A673 (cell line): ENCODE data around the gene POLN. TPM values are rescaled to one million over a fixed set of nuclear protein-coding genes. Genes with fewer than 3 reads are reported as not detected.

Experiments used
- BruUV-seq: library from RNA; stranded (reverse); fragments of 400-500 nt; replicated peaks from 2 replicates; lab custom pipeline; 2021; lab: Mats Ljungman, UMichigan
- CTCF ChIA-PET: fragments of 300-600 bp; sonication (Branson Sonifier 250); formaldehyde crosslinking; loops from one replicate; lab custom pipeline; 2022; ENCODE audit warnings: antibody characterized with exemption; lab: Charles Lee
- POLR2A ChIA-PET: fragments of 300-600 bp; sonication (Branson Sonifier 250); formaldehyde crosslinking; loops from one replicate; lab custom pipeline; 2022; ENCODE audit warnings: antibody characterized with exemption; ENCODE audit not compliant: low non-redundant PET; lab: Charles Lee
- DNase-seq: peaks from one replicate; pipeline ENCODE4 v3.0.0-alpha.2; 2015; ENCODE audit warnings: low spot score
- H3K27ac ChIP-seq: fragments of 200-600 bp; sonication (generic); 2 replicates; pipeline ENCODE4 v1.5.1; 2016; ENCODE audit warnings: mixed run types, low read depth, mild to moderate bottlenecking, mixed read lengths, antibody characterized with exemption, low read length; ENCODE audit not compliant: poor library complexity, severe bottlenecking
- H3K27me3 ChIP-seq: fragments of 200-600 bp; sonication (generic); replicated peaks from 2 replicates; pipeline ENCODE4 v1.6.1; 2017; ENCODE audit warnings: mixed run types, low read depth, mild to moderate bottlenecking, mixed read lengths, antibody characterized with exemption, low read length; ENCODE audit not compliant: insufficient read depth, poor library complexity
- H3K36me3 ChIP-seq: fragments of 200-600 bp; sonication (generic); 2 replicates; pipeline ENCODE4 v1.6.1; 2016; ENCODE audit warnings: mixed run types, mild to moderate bottlenecking, mixed read lengths, antibody characterized with exemption, low read length; ENCODE audit not compliant: insufficient read depth, poor library complexity, severe bottlenecking
- H3K4me1 ChIP-seq: fragments of 200-600 bp; sonication (generic); 2 replicates; pipeline ENCODE4 v1.6.1; 2017; ENCODE audit warnings: mixed run types, mild to moderate bottlenecking, mixed read lengths, antibody characterized with exemption, low read length; ENCODE audit not compliant: insufficient read depth, poor library complexity, severe bottlenecking
- H3K4me3 ChIP-seq: fragments of 200-600 bp; sonication (generic); 2 replicates; pipeline ENCODE4 v1.5.1; 2016; ENCODE audit warnings: low read depth, mixed run types, mild to moderate bottlenecking, mixed read lengths, low read length; ENCODE audit not compliant: poor library complexity, severe bottlenecking
- H3K9me3 ChIP-seq: fragments of 200-600 bp; sonication (generic); 2 replicates; pipeline ENCODE4 v1.6.1; 2016; ENCODE audit warnings: mixed run types, low read depth, mild to moderate bottlenecking, mixed read lengths, antibody characterized with exemption, low read length; ENCODE audit not compliant: poor library complexity, severe bottlenecking
- CTCF ChIP-seq: fragments of 300-800, 200-600 bp; sonication (generic); conservative IDR thresholded peaks from 2 replicates; pipeline ENCODE4 v1.5.1; 2017; ENCODE audit warnings: low read depth, mild to moderate bottlenecking, antibody characterized with exemption, low read length, moderate library complexity, mixed read lengths
- EZH2 ChIP-seq: fragments of 200-600 bp; sonication (generic); IDR thresholded peaks from 2 replicates; pipeline ENCODE4 v1.6.1; 2017; ENCODE audit warnings: borderline replicate concordance, low read depth, mild to moderate bottlenecking, mixed read lengths, antibody characterized with exemption, low read length; ENCODE audit not compliant: poor library complexity, severe bottlenecking
- intact Hi-C: fragments of 100-400 bp; cut with micrococcal nuclease; formaldehyde crosslinking; loops from one replicate; pipeline ENCODE4 v1.10.0; 2022; ENCODE audit not compliant: unreplicated experiment
- total RNA-seq: library from RNA; stranded (reverse); gene quantifications from 2 replicates; pipeline ENCODE4 v1.2.3, GENCODE V29; 2021

The POLN gene
- total RNA-seq, 1 experiment from 2014 or later = 4.0 TPM

GRCh38 chr4:2172161-2172560, 69.8 kb downstream of the POLN start:
- no peak overlapping the region for H3K27ac ChIP-seq
- no peak overlapping the region for H3K4me3 ChIP-seq
- H3K27me3 ChIP-seq = no peaks in the 10 kb centered on the region
- DNase-seq = no peak
- H3K36me3 ChIP-seq = no peaks in the 10 kb centered on the region
- ChIA-PET POLR2A (no interaction called here), CTCF (no interaction called here)
- H3K4me1 ChIP-seq = no peaks in the 10 kb centered on the region
- H3K9me3 ChIP-seq = no peaks in the 10 kb centered on the region
- BruUV-seq = no TSS peak
- TF ChIP-seq CTCF (no peak), EZH2 (no peak)
- intact Hi-C loops = no loop called here

GRCh38 chr4:2168469-2169319, 73.2 kb downstream of the POLN start:
- Histone ChIP-seq H3K9me3 (no peaks in the 10 kb centered on the region), H3K27me3 (no peaks in the 10 kb centered on the region), H3K27ac (no peak overlapping the region), H3K4me1 (no peaks in the 10 kb centered on the region), H3K36me3 (no peaks in the 10 kb centered on the region), H3K4me3 (no peak overlapping the region)
- intact Hi-C loops = no loop called here
- no TSS peak for BruUV-seq
- ChIA-PET POLR2A (no interaction called here), CTCF (no interaction called here)
- TF ChIP-seq CTCF (no peak), EZH2 (no peak)
- no peak for DNase-seq

- H3K36me3 ChIP-seq = no peaks in the 10 kb centered on the region
- H3K4me1 ChIP-seq = no peaks in the 10 kb centered on the region
- H3K9me3 ChIP-seq = no peaks in the 10 kb centered on the region
- H3K27ac ChIP-seq = no peak overlapping the region
- ChIA-PET POLR2A (no interaction called here), CTCF (no interaction called here)
- no peak overlapping the region for H3K4me3 ChIP-seq
- TF ChIP-seq CTCF = no peak
- no peak for TF ChIP-seq EZH2
- DNase-seq = no peak
- BruUV-seq = no TSS peak
- intact Hi-C loops = no loop called here
- H3K27me3 ChIP-seq = no peaks in the 10 kb centered on the region
Observed at GRCh38 chr4:2166253-2166652, 75.7 kb downstream of the POLN start.
